Activated T-helper 17 cell treated with anti-CD3 and anti-CD28 coated beads, Interleukin-2, amount 50 U/mL, for 72 hours (primary cell): ENCODE measurements around the gene SEPTIN14. TPM values are rescaled to one million over a fixed set of nuclear protein-coding genes. Genes with fewer than 3 reads are reported as not detected.
"Not testable (repeated sequence)": the region's sequence is repeated elsewhere in the genome, so short reads cannot be mapped to it uniquely, and the experiment has no call there.

Experiments used
- ATAC-seq: fragments of 150-1000 bp; cut with Tn5 transposase; replicated peaks from 2 replicates; pipeline ENCODE4 v1.10.0; 2021; ENCODE audit warnings: mild to moderate bottlenecking, moderate library complexity
- H3K27ac Mint-ChIP-seq: one replicate; pipeline ENCODE4 v1.8.0; 2022; ENCODE audit warnings: mixed read lengths
- H3K27me3 Mint-ChIP-seq: one replicate; pipeline ENCODE4 v1.8.0; 2022; ENCODE audit warnings: mixed read lengths
- H3K36me3 Mint-ChIP-seq: one replicate; pipeline ENCODE4 v1.8.0; 2022; ENCODE audit warnings: low read depth, mild to moderate bottlenecking, mixed read lengths
- H3K4me1 Mint-ChIP-seq: one replicate; pipeline ENCODE4 v1.8.0; 2022; ENCODE audit warnings: mixed read lengths
- H3K4me3 Mint-ChIP-seq: one replicate; pipeline ENCODE4 v1.8.0; 2022; ENCODE audit warnings: mild to moderate bottlenecking, mixed read lengths
- H3K9me3 Mint-ChIP-seq: one replicate; pipeline ENCODE4 v1.8.0; 2022; ENCODE audit warnings: mixed read lengths
- total RNA-seq, 2 donors: library from RNA; stranded (reverse); gene quantifications; one replicate each; pipeline ENCODE4 v1.2.3, GENCODE V29; 2022

Gene SEPTIN14
- total RNA-seq, 2 donors from 2014 or later: not detected

GRCh38 chr7:55744706-55745105 lies 117.8 kb downstream of the SEPTIN14 start:
- H3K4me3 Mint-ChIP-seq, H3K9me3 Mint-ChIP-seq, H3K27me3 Mint-ChIP-seq, H3K36me3 Mint-ChIP-seq, ATAC-seq, H3K27ac Mint-ChIP-seq, H3K4me1 Mint-ChIP-seq: not testable (repeated sequence)

Other genes starting within 250 kb of the SEPTIN14 start
- gene ZNF713, start 24.7 kb upstream of the SEPTIN14 start, total RNA-seq: 1 to 10 TPM; 2.4 to 2.8 TPM
- gene MRPS17, start 89.1 kb upstream of the SEPTIN14 start, total RNA-seq: 10 to 100 TPM; 12.4 to 23.6 TPM
- 10 to 100 TPM; 36.6 to 57.3 TPM for gene NIPSNAP2, start 101.8 kb upstream of the SEPTIN14 start, total RNA-seq
- 10 to 100 TPM in 1 of 2 donors, 1 to 10 TPM in 1; 8.3 to 25.4 TPM for gene PSPH, start 188.7 kb upstream of the SEPTIN14 start, total RNA-seq
- gene CCT6A, start 189.0 kb upstream of the SEPTIN14 start, total RNA-seq: 100 to 1,000 TPM; 108 to 232 TPM
- 10 to 100 TPM; 88.2 to 89.6 TPM for gene SUMF2, start 201.5 kb upstream of the SEPTIN14 start, total RNA-seq
- gene PHKG1, start 230.2 kb upstream of the SEPTIN14 start, total RNA-seq: 1 to 10 TPM; 3.0 to 6.0 TPM
- 100 to 1,000 TPM; 498 to 792 TPM for gene CHCHD2, start 243.7 kb upstream of the SEPTIN14 start, total RNA-seq